A673 (cell line): ENCODE data around the gene METTL16. TPM values are rescaled to one million over a fixed set of nuclear protein-coding genes. Genes with fewer than 3 reads are reported as not detected.

Experiments used
- BruUV-seq: library from RNA; stranded (reverse); fragments of 400-500 nt; replicated peaks from 2 replicates; lab custom pipeline; 2021; lab: Mats Ljungman, UMichigan
- CTCF ChIA-PET: fragments of 300-600 bp; sonication (Branson Sonifier 250); formaldehyde crosslinking; loops from one replicate; lab custom pipeline; 2022; ENCODE audit warnings: antibody characterized with exemption; lab: Charles Lee
- POLR2A ChIA-PET: fragments of 300-600 bp; sonication (Branson Sonifier 250); formaldehyde crosslinking; loops from one replicate; lab custom pipeline; 2022; ENCODE audit warnings: antibody characterized with exemption; ENCODE audit not compliant: low non-redundant PET; lab: Charles Lee
- DNase-seq: peaks from one replicate; pipeline ENCODE4 v3.0.0-alpha.2; 2015; ENCODE audit warnings: low spot score
- H3K27ac ChIP-seq: fragments of 200-600 bp; sonication (generic); 2 replicates; pipeline ENCODE4 v1.5.1; 2016; ENCODE audit warnings: mixed run types, low read depth, mild to moderate bottlenecking, mixed read lengths, antibody characterized with exemption, low read length; ENCODE audit not compliant: poor library complexity, severe bottlenecking
- H3K27me3 ChIP-seq: fragments of 200-600 bp; sonication (generic); replicated peaks from 2 replicates; pipeline ENCODE4 v1.6.1; 2017; ENCODE audit warnings: mixed run types, low read depth, mild to moderate bottlenecking, mixed read lengths, antibody characterized with exemption, low read length; ENCODE audit not compliant: insufficient read depth, poor library complexity
- H3K36me3 ChIP-seq: fragments of 200-600 bp; sonication (generic); 2 replicates; pipeline ENCODE4 v1.6.1; 2016; ENCODE audit warnings: mixed run types, mild to moderate bottlenecking, mixed read lengths, antibody characterized with exemption, low read length; ENCODE audit not compliant: insufficient read depth, poor library complexity, severe bottlenecking
- H3K4me1 ChIP-seq: fragments of 200-600 bp; sonication (generic); 2 replicates; pipeline ENCODE4 v1.6.1; 2017; ENCODE audit warnings: mixed run types, mild to moderate bottlenecking, mixed read lengths, antibody characterized with exemption, low read length; ENCODE audit not compliant: insufficient read depth, poor library complexity, severe bottlenecking
- H3K4me3 ChIP-seq: fragments of 200-600 bp; sonication (generic); 2 replicates; pipeline ENCODE4 v1.5.1; 2016; ENCODE audit warnings: low read depth, mixed run types, mild to moderate bottlenecking, mixed read lengths, low read length; ENCODE audit not compliant: poor library complexity, severe bottlenecking
- H3K9me3 ChIP-seq: fragments of 200-600 bp; sonication (generic); 2 replicates; pipeline ENCODE4 v1.6.1; 2016; ENCODE audit warnings: mixed run types, low read depth, mild to moderate bottlenecking, mixed read lengths, antibody characterized with exemption, low read length; ENCODE audit not compliant: poor library complexity, severe bottlenecking
- EZH2 ChIP-seq: fragments of 200-600 bp; sonication (generic); IDR thresholded peaks from 2 replicates; pipeline ENCODE4 v1.6.1; 2017; ENCODE audit warnings: borderline replicate concordance, low read depth, mild to moderate bottlenecking, mixed read lengths, antibody characterized with exemption, low read length; ENCODE audit not compliant: poor library complexity, severe bottlenecking
- intact Hi-C: fragments of 100-400 bp; cut with micrococcal nuclease; formaldehyde crosslinking; loops from one replicate; pipeline ENCODE4 v1.10.0; 2022; ENCODE audit not compliant: unreplicated experiment
- total RNA-seq: library from RNA; stranded (reverse); gene quantifications from 2 replicates; pipeline ENCODE4 v1.2.3, GENCODE V29; 2021
- TF ChIP-seq, protein P1 (sequence below): fragments of 300-800, 200-600 bp; sonication (generic); conservative IDR thresholded peaks from 2 replicates; pipeline ENCODE4 v1.5.1; 2017; ENCODE audit warnings: low read depth, mild to moderate bottlenecking, antibody characterized with exemption, low read length, moderate library complexity, mixed read lengths

The METTL16 gene
- total RNA-seq, 1 experiment from 2014 or later: 50.8 TPM

DNA sequence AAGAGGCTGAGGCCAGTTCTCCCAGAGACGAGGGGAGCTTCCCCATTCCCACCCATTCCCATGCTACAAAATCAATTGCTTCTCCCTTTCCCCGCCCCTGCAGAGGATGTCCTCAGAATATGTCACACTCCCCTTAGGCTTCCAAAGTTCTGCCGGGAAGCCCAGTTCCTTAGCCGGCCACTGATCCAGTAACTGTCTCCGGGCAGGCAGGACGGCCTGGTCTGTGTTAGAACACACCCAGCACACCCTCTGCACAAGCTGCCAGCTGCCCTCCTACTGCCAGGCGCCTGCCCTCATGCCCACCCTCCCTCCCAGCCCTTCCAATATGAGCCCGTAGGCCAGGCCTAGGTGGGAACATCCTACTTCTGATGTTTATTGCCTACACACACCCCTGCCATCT is 143.3 kb downstream of the METTL16 start:
- ChIA-PET POLR2A (interaction anchor here (0.6 kb wide), 1 partner anchor 60 kb away, joined by 3 read pairs; no protein-coding TSS in a partner anchor), CTCF (interaction anchor here (1.5 kb wide), 1 partner anchor 14 kb away, joined by 4 read pairs; no protein-coding TSS in a partner anchor)
- intact Hi-C loops: no loop called here
- no peak for DNase-seq
- TF ChIP-seq, protein P1, sequence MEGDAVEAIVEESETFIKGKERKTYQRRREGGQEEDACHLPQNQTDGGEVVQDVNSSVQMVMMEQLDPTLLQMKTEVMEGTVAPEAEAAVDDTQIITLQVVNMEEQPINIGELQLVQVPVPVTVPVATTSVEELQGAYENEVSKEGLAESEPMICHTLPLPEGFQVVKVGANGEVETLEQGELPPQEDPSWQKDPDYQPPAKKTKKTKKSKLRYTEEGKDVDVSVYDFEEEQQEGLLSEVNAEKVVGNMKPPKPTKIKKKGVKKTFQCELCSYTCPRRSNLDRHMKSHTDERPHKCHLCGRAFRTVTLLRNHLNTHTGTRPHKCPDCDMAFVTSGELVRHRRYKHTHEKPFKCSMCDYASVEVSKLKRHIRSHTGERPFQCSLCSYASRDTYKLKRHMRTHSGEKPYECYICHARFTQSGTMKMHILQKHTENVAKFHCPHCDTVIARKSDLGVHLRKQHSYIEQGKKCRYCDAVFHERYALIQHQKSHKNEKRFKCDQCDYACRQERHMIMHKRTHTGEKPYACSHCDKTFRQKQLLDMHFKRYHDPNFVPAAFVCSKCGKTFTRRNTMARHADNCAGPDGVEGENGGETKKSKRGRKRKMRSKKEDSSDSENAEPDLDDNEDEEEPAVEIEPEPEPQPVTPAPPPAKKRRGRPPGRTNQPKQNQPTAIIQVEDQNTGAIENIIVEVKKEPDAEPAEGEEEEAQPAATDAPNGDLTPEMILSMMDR: no peak
- TF ChIP-seq EZH2: no peak
- Histone ChIP-seq H3K27ac (no peak overlapping the region), H3K9me3 (no peaks in the 10 kb centered on the region), H3K4me1 (peaks cover 5% of the 10 kb centered on the region), H3K27me3 (no peaks in the 10 kb centered on the region), H3K36me3 (peaks cover 8% of the 10 kb centered on the region), H3K4me3 (no peak overlapping the region)
- BruUV-seq: no TSS peak

DNA sequence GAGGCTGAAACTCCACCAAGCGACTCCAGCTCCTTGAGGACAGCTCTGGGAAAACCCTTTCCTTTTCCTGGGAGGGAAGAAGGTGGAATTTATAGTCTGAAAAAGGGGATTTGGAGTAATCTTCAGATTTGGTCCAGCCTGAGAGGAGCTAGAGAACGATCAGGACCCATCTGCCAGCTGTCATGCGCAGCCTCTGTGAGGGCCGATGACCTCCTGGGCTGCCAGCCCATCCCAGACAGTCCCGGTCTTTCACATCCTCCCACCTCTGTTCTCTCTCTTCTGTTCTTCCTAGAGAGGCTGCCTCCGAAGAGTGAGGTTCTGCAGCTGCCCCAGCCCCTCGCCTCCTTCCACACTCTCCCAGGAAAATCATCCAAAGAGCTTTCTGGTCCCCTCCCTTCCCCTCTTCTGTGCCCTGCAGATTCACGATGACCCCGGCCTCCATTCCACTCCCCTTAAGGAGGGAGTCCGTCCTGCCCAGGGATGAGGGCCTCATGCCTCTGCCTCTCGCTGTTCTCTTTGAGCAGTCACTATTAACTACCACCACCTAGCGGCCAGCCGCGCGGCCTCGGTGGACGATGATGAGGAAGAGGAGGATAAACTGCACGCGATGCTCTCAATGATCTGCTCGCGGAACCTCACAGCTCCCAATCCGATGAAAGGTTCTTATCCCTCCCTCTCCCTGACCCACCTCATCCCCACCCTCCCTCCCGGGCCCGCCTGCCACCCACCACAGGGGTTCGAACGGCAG is 144.8 kb downstream of the METTL16 start:
- CTCF ChIA-PET: interaction anchor here (0.7 kb wide), 1 partner anchor 16 kb away, joined by 3 read pairs; no protein-coding TSS in a partner anchor

More for the DNA sequence above, 144.8 kb downstream of the METTL16 start:
- no TSS peak for BruUV-seq
- Histone ChIP-seq H3K4me1 (peaks cover 5% of the 10 kb centered on the region), H3K4me3 (no peak overlapping the region), H3K36me3 (peaks cover 8% of the 10 kb centered on the region), H3K27ac (peak overlapping the region; percentile 30), H3K27me3 (no peaks in the 10 kb centered on the region), H3K9me3 (no peaks in the 10 kb centered on the region)
- TF ChIP-seq, protein P1: no peak
- no peak for TF ChIP-seq EZH2
- intact Hi-C loops: no loop called here
- POLR2A ChIA-PET: no interaction called here
- no peak for DNase-seq

Other genes with a start within 250 kb of the METTL16 start
- 36.1 and 38.4 TPM in 2 replicates for gene SMG6, start 208.1 kb downstream of the METTL16 start, total RNA-seq
- gene SRR, start 207.9 kb downstream of the METTL16 start, total RNA-seq: 37.9 and 51.0 TPM in 2 replicates
- 78.9 and 91.0 TPM in 2 replicates for gene TSR1, start 175.4 kb downstream of the METTL16 start, total RNA-seq
- 81.2 and 95.0 TPM in 2 replicates for gene SGSM2, start 174.4 kb downstream of the METTL16 start, total RNA-seq
- 32.1 and 33.4 TPM in 2 replicates for gene MNT, start 110.8 kb downstream of the METTL16 start, total RNA-seq
- 210 and 212 TPM in 2 replicates for gene PAFAH1B1, start 81.8 kb upstream of the METTL16 start, total RNA-seq
- gene CLUH, start 199.9 kb upstream of the METTL16 start, total RNA-seq: 153 and 162 TPM in 2 replicates
- 0.09 TPM in 1 of 2 replicates, not detected in the other for gene CCDC92B, start 237.8 kb upstream of the METTL16 start, total RNA-seq